ENCODE results near the gene ENAM.

The ENAM gene, protein sequence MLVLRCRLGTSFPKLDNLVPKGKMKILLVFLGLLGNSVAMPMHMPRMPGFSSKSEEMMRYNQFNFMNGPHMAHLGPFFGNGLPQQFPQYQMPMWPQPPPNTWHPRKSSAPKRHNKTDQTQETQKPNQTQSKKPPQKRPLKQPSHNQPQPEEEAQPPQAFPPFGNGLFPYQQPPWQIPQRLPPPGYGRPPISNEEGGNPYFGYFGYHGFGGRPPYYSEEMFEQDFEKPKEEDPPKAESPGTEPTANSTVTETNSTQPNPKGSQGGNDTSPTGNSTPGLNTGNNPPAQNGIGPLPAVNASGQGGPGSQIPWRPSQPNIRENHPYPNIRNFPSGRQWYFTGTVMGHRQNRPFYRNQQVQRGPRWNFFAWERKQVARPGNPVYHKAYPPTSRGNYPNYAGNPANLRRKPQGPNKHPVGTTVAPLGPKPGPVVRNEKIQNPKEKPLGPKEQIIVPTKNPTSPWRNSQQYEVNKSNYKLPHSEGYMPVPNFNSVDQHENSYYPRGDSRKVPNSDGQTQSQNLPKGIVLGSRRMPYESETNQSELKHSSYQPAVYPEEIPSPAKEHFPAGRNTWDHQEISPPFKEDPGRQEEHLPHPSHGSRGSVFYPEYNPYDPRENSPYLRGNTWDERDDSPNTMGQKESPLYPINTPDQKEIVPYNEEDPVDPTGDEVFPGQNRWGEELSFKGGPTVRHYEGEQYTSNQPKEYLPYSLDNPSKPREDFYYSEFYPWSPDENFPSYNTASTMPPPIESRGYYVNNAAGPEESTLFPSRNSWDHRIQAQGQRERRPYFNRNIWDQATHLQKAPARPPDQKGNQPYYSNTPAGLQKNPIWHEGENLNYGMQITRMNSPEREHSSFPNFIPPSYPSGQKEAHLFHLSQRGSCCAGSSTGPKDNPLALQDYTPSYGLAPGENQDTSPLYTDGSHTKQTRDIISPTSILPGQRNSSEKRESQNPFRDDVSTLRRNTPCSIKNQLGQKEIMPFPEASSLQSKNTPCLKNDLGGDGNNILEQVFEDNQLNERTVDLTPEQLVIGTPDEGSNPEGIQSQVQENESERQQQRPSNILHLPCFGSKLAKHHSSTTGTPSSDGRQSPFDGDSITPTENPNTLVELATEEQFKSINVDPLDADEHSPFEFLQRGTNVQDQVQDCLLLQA

DNA sequence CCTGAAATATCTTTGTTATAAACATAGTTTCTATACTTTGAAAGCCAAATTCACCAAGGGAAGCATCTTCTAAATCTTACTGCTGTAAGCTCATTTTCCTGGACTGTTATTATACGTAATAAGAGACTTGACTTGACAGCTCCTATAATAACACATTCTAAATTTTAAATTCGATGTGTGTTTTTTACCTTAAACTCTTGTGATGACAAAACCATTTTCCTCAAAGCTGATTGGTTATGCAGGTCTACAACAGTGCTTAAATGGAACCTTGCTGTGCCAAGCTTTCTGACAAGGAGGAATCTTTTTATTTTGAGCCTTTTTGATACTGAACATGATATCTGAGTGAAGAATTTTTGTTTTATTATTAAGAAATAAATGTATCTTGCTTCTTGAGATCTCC, at the start of gene ENAM:
TSS of gene ENAM (plus strand) at position 301 of the 400 bp plus-strand sequence. CDS start 757 bp downstream, outside the sequence.
- no peak for DNase-seq (ENCODE audit: low read depth)

DNA sequence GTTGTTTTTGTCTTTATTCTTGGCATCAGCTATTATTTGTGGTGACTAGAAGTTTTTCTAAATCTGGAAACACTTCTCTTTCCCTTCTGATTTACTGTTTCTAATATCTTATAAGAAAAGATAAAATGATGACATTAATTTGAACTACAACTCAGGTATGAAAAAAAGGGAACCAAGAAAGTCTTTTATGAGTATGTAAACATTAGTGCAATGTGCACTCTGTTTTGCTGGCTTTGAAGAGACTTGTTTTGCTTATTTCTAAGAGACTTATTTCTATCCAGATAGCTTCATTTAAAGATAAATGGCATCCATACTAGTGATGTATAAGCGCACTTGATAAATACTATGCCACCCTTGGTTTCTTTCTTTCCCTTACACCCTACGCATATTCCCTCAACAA, 46.6 kb upstream of the ENAM start:
- DNase-seq (ENCODE audit: low read depth), result no peak

DNA sequence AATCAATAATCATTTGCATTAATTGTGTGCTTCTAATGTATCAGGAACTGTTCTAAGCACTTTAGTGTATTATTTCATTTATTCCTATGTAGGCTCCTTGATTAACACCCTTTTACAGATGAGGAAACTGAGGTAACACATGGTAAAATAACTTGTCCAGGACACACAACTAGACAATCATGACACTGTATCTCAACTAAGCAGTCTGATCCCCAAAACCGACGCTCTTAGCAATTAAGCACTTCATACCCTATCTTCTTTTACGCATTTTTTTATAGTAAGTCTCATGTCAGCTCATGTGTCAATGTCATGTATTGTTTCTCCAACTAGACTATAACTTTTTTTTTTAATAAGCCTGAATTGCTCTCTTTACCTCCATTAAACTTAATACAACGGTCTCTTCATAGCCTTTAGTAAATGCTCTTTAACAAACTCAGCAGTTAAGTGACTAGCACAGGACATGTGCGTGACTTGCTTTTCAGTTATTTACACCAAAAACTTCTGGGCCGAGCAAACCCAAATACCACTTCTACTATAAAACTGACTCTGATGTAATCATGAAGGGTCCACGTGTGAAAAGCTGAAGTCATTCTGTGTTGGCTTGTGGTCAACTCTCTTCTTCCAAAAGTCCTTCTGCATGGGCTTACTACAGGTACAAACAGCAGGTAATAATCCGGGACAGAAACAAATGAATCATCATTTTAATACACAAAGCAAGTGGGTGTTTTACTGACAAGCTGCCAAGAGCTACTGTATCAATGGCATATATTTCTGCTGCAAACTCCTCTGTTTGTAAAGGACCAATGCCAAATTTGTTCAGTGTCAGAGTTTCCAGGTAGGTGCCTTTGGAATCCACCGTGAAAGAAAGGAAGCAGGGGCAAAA, 44.4 kb upstream of the ENAM start:
- no peak for DNase-seq (ENCODE audit: low read depth)

DNA sequence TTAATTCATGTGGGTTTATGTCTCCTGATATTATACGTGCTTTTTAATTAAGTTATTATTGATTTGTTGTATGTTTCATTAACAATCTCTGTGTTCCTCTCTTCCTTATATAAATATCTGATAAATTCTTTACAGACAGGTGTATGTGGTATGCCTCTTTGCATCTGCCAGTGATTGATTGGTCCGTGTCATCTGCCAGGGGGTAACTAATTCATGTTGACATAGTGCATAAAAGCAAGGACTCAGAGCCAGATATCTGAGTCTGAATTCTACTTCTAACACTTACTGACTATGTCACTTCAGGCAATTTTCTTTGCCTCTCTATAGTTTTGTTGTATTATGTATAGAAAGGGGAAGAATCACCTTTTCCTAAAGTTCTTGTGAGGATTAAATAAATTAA, 41.7 kb upstream of the ENAM start:
- no peak for DNase-seq (ENCODE audit: low read depth)

DNA sequence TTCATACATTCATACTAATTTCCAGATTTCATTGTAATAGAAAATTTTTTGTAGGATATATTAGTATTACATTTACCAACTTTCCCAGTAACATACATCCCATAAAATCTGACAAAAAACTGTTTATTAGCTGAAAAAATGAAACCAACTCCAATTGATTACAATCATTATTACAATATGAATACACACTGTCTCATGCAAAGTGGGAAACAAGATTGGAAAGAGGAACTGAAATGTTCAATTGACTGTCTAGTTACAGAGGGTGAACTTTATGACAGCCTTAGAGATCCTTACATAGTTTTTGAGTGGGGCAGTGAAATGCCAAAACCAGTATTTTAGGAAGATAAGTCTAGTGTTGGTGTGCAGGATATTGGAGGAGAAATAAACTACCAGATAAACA, 38.8 kb upstream of the ENAM start:
- no peak for DNase-seq (ENCODE audit: low read depth)

DNA sequence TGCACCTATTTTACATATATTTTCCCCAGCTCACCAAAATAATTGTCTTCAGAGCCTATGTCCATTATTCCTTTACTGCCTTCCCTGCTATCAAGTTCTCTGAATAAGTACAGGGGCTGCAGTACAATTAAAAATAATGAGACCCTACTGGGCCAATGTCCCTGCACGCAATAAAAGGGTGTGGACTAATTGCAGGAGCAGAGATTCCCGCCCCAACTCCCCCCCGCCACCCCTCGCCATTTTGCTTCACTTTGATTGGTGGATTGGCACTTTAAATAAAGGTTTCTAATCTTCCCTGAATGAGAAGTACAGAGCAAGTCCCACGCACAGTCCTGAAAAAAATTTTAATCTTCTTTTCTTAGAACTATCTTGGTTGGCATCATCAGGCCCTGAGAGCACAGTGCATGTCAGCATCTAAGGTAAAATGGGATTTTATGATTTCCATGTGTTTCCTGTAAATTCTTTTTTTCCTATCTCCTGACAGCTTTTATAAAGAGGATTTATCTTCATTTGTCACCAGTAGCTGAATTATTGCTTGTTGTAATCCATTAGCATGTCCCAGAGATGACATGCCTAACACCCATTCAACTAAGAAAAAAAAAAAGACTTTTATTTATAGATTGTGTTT, 36.5 kb upstream of the ENAM start, which contains the start of gene AMBN:
TSS of gene AMBN (plus strand) at position 302 of the 628 bp plus-strand sequence. CDS start at position 405, 103 bp downstream.
- no peak for DNase-seq (ENCODE audit: low read depth)

DNA sequence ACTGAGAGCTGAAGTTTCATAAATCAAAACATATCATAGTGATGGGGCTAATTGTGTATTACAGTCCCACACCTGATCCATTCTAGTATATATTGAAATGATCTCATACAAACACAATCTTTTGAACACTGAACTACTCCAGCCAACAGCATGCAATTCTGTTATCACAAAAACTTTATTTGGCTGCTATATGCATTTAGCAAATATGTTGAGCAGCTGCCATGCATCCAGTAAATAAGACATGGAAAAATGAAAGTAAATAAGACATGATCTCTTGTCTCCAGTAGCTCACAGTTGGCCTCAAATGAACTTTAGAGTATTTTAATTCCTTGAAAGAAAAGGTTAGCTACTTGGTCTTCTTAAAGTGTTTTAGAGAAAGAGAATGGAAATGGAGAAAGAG, 34.3 kb upstream of the ENAM start:
- DNase-seq (ENCODE audit: low read depth), result no peak

DNA sequence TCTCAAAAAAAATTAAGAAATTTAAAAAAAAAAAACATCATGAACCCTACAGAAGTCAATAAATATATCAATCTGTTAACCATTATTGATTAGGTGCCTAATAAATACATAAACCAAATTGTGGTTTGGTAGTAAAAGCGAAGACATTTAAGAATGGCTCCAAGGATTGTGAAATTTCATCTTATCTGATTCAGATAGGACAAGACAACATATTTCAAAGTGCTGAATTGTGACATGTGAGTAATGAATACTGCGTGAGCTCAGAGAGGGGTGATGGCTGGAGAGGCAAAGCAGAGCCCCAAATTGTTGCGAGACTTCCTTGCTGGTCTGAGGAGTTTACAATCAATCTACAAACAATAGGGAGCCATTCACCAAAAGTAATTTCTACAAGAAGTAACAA, 28.2 kb upstream of the ENAM start:
- no peak for DNase-seq (ENCODE audit: low read depth)

DNA sequence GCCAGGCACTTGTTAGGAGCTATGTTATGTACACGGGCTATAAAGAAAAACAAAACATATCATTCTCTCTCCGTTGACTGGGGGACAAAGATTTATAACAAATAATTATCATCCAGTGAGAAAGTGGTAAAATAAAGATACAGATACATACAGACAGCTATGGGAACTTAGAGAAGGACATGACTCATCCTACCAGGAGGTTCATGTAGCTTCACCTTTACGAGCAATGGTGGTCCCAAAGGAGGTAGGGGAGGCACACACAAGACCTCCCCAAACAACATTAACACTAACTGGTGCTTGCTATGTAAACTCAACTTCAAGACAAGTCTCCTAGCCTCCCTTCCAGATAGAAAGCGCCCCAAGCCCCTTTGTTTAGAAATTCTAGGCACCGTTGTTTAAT, 27.6 kb upstream of the ENAM start:
- DNase-seq (ENCODE audit: low read depth), result no peak

DNA sequence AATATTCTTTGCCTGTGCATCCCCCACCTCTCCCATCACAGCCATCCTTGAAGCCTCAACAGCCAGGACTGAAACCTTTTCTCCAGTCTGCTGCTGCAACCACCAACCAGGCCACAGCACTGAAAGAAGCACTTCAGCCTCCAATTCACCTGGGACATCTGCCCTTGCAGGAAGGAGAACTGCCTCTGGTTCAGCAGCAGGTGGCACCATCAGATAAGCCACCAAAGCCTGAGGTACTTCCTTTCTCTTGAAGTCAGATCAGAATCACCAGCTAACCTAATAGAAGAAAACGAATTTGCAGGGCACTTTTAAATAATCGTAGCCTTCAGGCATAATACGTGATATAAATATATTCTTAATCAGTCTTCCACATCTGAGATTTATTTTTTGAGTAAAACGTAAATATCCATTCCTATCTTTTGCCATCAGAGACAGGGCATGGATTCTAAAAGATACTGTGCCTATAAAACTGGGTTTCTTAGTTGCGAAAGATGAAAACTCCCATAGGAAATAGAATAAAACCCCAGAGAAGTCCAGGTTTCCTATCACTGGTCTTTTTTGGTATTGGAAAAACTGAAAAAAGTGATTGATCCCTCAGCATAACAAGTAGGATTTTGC, 27.0 kb upstream of the ENAM start:
- DNase-seq (ENCODE audit: low read depth), result peak; percentile 43

DNA sequence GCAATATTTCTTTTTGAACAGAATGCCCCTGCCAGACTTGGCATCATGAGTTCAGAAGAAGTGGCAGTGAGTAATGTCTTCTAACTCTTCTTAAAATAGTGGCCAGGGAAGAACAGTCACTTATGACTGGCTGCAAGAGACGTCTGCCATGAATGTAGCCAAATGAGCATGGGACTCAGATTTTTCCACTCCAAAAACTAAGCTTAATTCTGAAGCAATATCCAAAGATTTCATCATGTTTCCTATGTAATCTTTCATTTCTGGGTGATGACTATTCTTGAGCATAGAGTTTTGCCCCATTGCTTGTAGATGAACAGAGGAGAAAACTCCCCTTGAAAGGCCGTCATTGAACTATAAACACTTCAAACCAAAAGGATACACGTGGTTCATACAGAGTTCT, 24.7 kb upstream of the ENAM start:
- DNase-seq (ENCODE audit: low read depth), result peak; percentile 50

DNA sequence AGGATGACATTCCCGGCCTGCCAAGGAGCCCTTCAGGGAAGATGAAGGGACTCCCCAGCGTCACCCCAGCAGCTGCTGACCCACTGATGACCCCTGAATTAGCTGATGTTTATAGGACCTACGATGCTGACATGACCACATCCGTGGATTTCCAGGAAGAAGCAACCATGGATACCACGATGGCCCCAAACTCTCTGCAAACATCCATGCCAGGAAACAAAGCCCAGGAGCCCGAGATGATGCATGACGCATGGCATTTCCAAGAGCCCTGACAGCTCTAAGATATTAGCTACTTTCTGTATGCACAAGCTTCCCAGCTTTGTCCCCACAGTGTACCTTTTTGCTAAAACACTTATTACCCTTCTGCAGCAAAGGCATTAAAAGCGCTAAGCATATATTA, 22.1 kb upstream of the ENAM start:
- DNase-seq (ENCODE audit: low read depth), result no peak

DNA sequence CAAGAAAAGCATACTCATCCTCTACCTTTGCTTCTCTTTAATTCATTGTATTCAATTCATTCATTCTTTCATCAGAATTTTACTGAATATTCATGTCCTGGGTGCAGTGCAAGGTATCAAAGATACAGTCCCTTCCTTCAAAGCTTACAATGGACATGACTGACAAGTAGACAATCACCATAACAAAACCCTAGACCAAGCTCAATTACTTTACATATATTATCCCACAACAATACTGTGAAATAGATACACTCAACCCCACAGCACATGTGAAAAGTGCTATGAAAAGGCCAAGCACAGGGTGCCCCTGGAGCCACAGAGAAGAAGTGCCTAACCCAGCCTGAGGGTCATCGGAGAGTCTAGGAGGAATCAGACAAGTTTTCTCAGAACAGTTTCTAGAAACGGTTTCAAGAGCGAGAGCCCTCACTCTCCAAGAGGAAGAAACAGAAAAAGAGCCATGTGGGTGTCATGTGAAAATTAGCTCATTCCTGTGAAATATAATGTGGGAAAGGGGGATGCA, 21.1 kb upstream of the ENAM start:
- DNase-seq (ENCODE audit: low read depth), result no peak

DNA sequence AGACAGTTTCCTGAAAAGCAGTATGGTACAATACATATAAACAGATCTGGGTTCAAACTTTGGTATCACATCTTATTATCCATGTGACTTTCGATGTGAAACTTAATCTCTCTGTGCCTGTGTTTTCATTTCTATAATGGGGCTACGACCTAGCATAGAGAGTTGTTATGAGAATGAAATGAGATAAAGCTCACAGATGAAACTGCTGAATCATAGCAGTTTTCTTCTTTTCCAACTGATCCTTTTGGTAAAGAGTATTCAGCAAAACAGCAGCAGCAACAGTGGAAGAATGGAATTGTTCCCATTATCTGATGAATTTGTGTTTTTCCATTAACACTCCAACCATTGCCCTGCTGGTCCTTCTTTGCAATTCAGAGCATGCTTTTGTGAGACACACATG, 20.2 kb upstream of the ENAM start:
- no peak for DNase-seq (ENCODE audit: low read depth)

DNA sequence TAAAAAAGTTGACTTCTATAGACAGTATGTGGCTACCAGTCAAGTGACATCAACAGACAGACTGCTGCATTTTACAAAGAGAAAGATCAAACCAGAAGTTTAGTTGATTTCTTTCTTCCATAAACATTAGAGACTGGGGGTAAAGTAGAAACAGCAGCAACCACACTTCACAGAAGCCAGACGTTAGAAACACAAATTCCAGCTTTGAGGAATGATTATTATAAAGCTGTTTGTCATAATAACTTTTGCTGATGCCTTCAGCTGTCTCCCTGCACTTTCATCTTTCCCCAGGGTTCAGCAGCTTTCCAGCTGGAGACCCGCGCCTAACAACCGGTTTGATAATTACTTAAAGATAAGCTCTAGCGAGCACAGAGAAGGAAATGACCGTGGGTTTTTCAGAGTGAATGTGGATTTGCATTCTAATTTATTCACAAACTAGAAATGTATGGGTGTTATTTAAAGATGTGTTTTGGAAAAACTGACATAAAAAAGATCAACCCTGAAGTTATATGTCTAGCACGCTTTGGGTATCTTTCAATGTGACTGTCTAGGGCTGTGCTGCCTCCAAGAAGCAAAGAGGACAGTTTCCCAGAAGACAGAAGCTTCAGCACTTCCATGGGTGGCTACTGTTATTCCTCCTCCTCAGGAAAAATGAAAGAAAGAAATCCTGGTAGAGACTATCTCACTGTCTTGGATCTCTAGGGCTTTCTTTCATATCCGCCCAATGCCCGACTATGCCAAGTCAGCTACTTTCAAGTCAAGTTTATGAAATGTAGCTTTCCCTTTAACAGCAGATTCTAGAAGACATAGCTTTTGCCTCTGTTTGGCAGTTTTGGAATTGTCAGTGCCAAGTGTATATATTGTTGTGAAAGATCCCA, 15.0 kb upstream of the ENAM start:
- peak; percentile 10 for DNase-seq (ENCODE audit: low read depth)

DNA sequence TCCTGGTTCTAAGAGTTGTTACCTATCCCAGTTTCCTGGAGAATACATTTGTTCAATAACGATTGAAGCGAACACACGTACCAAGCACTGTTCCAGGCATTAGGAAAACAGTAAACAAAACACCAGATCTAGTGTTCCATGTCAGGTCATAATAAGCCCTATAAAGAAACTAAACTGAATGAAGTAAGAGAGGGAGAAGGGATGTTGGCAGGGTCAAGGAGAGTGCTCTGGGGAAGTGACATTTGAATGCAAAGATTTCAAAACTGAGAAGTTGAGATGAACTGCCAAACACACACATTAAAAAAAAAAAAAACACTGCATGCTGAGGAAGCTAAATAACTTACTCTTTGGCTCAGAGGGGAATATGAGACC, 14.4 kb upstream of the ENAM start:
- DNase-seq (ENCODE audit: low read depth), result no peak

DNA sequence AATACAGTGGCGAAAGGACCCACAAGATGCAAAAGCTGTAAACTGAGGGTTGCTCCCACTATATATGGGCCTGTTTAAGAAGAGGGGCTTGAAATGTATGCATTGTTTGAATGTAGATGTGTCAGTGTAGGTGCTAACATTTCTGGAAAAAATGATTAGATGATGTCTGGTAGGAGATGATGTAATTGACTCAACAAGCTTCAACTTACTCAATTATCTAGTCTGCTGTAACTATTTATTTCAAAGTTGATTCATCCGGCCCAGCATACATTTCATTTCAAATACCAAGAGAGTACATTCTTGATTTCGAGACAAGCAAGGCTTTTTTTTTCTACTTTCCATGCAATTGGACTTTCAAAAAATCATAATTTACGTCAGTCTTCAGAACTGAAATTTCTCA, 9.3 kb upstream of the ENAM start:
- DNase-seq (ENCODE audit: low read depth), result no peak

DNA sequence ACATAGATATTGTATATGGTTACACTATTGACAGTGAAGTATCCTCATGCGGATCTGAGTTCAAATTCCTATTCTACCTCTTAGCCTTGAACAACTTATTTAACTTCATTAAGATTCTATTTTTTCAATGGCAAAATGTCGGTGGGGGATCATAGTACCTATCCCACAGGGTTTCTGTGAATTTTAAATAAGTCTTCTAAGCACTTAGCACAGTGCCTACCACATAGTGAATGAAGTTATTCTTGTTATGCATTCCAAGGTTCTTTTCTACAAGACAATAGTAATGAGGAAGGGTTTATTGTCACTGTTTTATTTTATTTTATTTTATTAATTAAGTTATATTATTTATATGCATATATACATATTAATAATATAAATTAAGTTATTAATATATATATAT, 8.8 kb upstream of the ENAM start:
- no peak for DNase-seq (ENCODE audit: low read depth)

DNA sequence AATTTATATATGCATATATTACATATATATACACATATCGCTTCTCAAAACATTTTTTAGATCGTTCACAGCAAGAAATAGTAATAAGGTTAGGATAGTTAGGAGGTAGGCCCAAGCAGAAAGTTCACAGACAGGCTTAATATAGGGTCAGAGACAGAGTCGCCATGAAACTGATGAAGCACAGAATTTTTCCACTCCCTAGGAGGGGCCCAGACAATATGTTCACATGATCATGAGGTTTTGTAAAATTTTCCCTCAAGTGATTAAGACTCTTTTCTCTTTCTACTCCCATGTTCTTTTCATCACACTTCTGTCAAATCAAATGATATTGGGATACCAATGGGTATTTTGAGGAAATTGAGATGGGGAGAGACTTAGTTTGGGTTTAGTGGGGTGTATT, 5.2 kb upstream of the ENAM start:
- no peak for DNase-seq (ENCODE audit: low read depth)
